Activated naive CD8-positive, alpha-beta T cell (primary cell): Measurements from ENCODE around the gene SNTG2.
"Not testable (repeated sequence)": the region's sequence is repeated elsewhere in the genome, so short reads cannot be mapped to it uniquely, and the experiment has no call there.

ENCODE experiments used
- H3K27ac Mint-ChIP-seq: one replicate; pipeline ENCODE4 v1.8.0; 2021; ENCODE audit warnings: mixed read lengths
- H3K27me3 Mint-ChIP-seq: one replicate; pipeline ENCODE4 v1.8.0; 2021; ENCODE audit warnings: mixed read lengths
- H3K36me3 Mint-ChIP-seq: one replicate; pipeline ENCODE4 v1.8.0; 2021; ENCODE audit warnings: mixed read lengths
- H3K4me1 Mint-ChIP-seq: one replicate; pipeline ENCODE4 v1.8.0; 2021; ENCODE audit warnings: low read depth, mixed read lengths
- H3K4me3 Mint-ChIP-seq: one replicate; pipeline ENCODE4 v1.8.0; 2021; ENCODE audit warnings: mild to moderate bottlenecking, mixed read lengths
- H3K9me3 Mint-ChIP-seq: one replicate; pipeline ENCODE4 v1.8.0; 2021; ENCODE audit warnings: low read depth, mixed read lengths

Gene SNTG2

GRCh38 chr2:1406434-1406833 is 455.8 kb downstream of the SNTG2 start:
- H3K27ac Mint-ChIP-seq = no peak overlapping the region

GRCh38 chr2:1407950-1408675 is 457.5 kb downstream of the SNTG2 start:
- Mint-ChIP-seq H3K27ac (no peak overlapping the region), H3K9me3 (no peaks in the 10 kb centered on the region)

More at GRCh38 chr2:1406434-1406833, 455.8 kb downstream of the SNTG2 start:
- H3K36me3 Mint-ChIP-seq = no peaks in the 10 kb centered on the region
- no peaks in the 10 kb centered on the region for H3K9me3 Mint-ChIP-seq
- no peaks in the 10 kb centered on the region for H3K4me1 Mint-ChIP-seq
- no peaks in the 10 kb centered on the region for H3K27me3 Mint-ChIP-seq
- no peak overlapping the region for H3K4me3 Mint-ChIP-seq

GRCh38 chr2:1413156-1413710 is 462.6 kb downstream of the SNTG2 start, which contains the start of gene TPO:
Gene TPO (plus strand): TSS chr2:1413463. CDS start chr2:1414409, 946 bp downstream.
- Mint-ChIP-seq H3K36me3 (no peaks in the 10 kb centered on the region), H3K9me3 (no peaks in the 10 kb centered on the region), H3K4me3 (no peak within 1 kb of the TSS), H3K4me1 (no peaks in the 10 kb centered on the region), H3K27ac (no peak within 1 kb of the TSS), H3K27me3 (no peaks in the 10 kb centered on the region)

More at GRCh38 chr2:1407950-1408675, 457.5 kb downstream of the SNTG2 start:
- no peaks in the 10 kb centered on the region for H3K4me1 Mint-ChIP-seq
- H3K27me3 Mint-ChIP-seq = no peaks in the 10 kb centered on the region
- H3K36me3 Mint-ChIP-seq = no peaks in the 10 kb centered on the region
- no peak overlapping the region for H3K4me3 Mint-ChIP-seq

- Mint-ChIP-seq H3K36me3 (no peaks in the 10 kb centered on the region), H3K4me1 (no peaks in the 10 kb centered on the region), H3K27me3 (no peaks in the 10 kb centered on the region), H3K9me3 (no peaks in the 10 kb centered on the region), H3K4me3 (no peak overlapping the region), H3K27ac (no peak overlapping the region)
These were observed 463.5 kb downstream of the SNTG2 start for GRCh38 chr2:1414121-1414520.

- H3K9me3 Mint-ChIP-seq, H3K27me3 Mint-ChIP-seq: not testable (repeated sequence)
These were observed 464.3 kb downstream of the SNTG2 start for GRCh38 chr2:1414901-1415300.

GRCh38 chr2:1415501-1415900 is 464.9 kb downstream of the SNTG2 start:
- Mint-ChIP-seq H3K27me3 (peaks cover under 1% of the 10 kb centered on the region), H3K27ac (no peak overlapping the region), H3K9me3 (no peaks in the 10 kb centered on the region), H3K4me3 (no peak overlapping the region), H3K4me1 (no peaks in the 10 kb centered on the region), H3K36me3 (no peaks in the 10 kb centered on the region)

More at GRCh38 chr2:1414901-1415300, 464.3 kb downstream of the SNTG2 start:
- H3K36me3 Mint-ChIP-seq, H3K4me3 Mint-ChIP-seq, H3K4me1 Mint-ChIP-seq, H3K27ac Mint-ChIP-seq: not testable (repeated sequence)
